ENCODE results near the gene PRKAA2.

The PRKAA2 gene

GRCh38 chr1:56655991-56656613, 11.0 kb downstream of the PRKAA2 start:
- DNase-seq, result no peak

GRCh38 chr1:56658254-56658653, 13.1 kb downstream of the PRKAA2 start:
- DNase-seq, result no peak

DNA sequence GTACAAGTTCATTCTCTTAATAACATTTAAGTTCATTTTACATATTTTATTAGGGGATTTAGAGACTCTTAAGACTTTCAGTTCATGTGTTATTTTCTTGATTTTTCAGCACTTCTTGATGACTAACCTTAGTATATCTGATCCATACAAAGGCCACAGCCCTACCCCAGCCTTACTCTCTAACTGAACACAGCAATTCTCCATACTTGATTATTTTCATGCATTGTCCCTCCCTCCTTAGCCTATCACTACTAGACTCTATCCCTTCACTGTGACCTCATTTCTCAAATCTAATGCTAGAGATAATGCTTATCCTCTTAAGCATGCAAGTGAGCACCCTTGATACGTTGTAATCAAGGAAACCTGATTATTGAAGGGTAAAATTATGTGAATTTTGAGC, 15.2 kb downstream of the PRKAA2 start:
- DNase-seq, result no peak

DNA sequence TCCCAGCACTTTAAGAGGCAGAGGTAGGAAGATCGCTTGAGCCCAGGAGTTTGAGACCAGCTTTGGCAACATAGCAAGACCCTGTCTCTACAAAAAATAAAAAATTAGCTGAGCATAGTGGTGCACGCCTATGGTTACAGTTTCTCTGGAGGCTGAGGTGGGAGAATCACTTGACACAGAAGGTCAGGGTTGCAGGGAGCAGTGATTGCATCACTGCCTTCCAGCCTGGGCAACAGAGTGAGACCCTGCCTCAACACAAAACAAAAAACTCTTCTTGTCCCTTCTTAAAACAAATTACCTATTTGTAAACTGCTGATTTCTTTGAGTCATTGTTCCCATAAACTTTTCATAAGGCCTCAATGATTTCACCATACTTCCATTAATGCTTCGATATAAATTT, 18.7 kb downstream of the PRKAA2 start:
- no peak for DNase-seq

- no peak for DNase-seq
These were observed 20.3 kb downstream of the PRKAA2 start for GRCh38 chr1:56665384-56665783.

GRCh38 chr1:56666112-56666608, 21.0 kb downstream of the PRKAA2 start:
- no peak for DNase-seq

DNA sequence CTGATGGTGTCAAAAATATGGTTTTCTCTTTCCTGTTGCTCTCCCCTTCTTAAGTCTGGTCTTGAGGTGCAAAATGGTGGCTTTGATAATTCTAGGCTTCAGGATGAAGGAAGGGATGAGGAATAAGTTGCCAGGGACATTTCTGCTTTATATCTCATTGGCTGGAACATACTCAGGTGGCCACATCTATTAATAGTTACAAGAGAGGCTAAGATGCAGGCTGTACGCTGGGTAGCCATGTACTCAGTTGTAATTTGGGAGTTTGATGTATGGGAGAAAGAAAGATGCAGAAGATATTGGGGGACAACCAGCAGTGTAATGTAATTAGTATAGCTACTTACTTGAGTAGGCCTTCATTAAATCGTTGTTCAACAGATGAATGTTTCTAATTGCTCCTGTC, 25.2 kb downstream of the PRKAA2 start:
- DNase-seq, result no peak

DNA sequence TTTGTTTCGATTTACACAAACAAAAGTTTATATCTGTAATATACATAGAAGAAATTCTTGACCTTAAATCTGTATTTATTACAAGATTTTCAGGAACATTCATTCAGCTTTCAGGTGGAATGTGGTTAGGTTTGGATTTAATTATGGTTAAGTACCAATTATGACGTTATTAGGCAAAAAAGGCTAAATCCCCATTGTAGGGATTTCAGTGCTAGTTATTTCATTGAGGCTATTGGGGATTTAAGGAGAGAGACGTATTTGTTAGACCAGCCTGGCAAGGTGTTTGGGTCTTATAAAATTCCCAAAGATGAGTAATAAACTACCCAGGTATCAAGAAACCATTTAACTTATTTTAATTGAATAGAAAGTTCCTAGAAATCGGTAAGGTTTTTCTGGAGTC, 26.0 kb downstream of the PRKAA2 start:
- DNase-seq, result no peak

DNA sequence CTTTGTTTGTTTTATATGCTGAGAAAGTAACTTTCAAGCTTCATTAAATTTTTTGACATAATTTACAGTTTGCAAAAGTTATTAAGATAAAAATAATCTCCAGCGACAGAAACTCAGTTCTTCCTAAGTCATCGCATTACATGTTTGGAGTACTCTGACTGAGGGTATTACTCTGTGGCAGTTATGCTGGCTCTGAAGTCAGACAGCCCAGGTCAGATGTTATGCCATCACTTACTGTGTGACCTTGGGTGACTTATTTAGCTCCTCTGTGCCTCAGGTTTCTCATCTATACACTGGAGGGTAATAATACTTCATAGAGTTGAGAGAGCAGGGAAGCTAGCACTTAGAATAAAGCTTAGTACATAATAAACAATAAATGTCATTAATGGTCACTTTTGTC, 26.4 kb downstream of the PRKAA2 start:
- no peak for DNase-seq

DNA sequence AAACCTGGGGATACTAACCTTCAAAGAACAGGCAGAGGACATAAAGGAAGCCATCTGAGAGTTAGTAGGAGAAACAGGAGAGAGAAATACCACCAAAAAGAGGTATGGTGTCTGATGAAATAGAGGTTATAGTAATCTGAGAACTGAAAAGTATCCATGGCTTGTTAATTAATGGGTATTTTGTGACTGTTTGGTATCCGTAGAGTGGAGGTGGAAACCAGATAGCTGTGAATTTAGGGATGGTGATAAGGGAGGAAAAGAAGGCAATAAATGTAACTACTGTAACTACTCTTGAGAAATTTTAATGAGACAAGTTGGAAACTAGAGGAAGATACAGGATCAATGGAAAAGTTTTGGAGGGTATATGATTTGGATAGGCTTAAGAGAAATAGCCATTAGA, 27.5 kb downstream of the PRKAA2 start:
- no peak for DNase-seq

DNA sequence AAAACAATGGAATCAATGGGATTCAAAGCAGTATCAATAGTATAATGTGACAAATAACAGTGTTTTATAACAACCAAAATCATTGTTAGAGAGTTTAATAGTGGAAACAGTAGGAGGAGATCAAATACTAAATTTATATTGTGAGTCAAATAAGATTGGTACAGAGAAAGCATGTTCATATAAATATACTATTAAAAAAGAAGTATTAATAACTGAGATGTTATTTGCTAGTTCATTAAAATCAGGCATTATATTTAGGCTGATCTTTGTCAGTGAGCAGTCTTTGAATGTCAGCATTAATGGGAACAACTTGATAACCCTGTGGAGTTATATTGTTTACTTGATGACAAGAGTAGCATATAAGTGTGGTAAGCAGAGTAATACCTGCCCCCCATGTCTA, 30.6 kb downstream of the PRKAA2 start:
- DNase-seq, result no peak

GRCh38 chr1:56676571-56677035, 31.5 kb downstream of the PRKAA2 start:
- no peak for DNase-seq

- no peak for DNase-seq
These were observed 38.5 kb downstream of the PRKAA2 start for GRCh38 chr1:56683569-56683968.

GRCh38 chr1:56686169-56686568, 41.1 kb downstream of the PRKAA2 start:
- DNase-seq, result no peak

GRCh38 chr1:56688522-56689026, 43.5 kb downstream of the PRKAA2 start:
- DNase-seq, result no peak

- DNase-seq, result no peak
These were observed 51.5 kb downstream of the PRKAA2 start for GRCh38 chr1:56696663-56697062.

- DNase-seq, result no peak
These were observed 58.6 kb downstream of the PRKAA2 start for GRCh38 chr1:56703747-56704146.

GRCh38 chr1:56707379-56707778, 62.3 kb downstream of the PRKAA2 start:
- no peak for DNase-seq

DNA sequence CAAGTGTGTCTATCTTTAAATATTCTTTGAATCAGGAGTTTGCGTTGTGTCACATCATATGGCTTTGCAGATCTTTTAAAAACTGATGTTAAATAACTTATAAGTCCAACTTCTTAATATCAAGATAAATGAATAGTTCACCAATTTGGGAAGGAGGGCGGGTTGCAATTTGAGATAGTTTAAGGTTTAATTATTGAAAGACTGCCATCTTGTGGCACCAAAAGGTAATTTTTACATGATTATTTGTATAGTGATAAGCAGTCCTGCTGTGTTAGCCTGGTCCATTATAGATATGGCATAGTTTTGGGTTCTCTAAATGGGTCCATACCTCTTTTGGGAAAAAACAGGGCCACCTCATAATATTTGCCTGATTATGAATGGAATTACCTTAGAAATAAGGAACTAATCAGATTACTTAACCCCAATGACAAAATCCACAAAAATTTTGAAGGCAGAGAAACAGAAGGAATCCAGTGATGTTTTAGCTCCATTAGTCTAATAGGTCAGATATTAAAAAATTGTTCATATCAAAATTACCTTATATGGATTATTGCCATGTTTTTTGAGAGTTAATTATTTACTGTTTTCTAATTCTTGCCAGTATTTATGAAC, 64.3 kb downstream of the PRKAA2 start:
- DNase-seq, result no peak

DNA sequence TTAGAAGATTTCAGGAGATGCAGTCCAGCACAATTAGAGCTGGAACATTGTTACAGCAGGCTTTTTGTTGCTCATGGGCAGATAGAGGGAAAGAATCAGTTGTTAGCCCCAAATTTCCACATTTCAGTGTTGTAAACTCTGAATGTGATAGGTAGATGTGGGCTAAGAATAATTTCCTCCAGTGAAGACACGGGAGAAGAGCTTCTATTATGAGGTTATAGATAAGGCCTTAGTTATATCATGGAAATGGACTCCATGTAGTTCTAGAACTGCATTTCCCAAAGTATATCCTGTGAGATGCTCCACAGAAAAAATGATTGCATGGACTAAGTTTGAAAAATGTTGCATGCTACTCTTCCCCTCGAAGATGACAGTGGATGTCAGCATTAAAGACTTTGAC, 64.9 kb downstream of the PRKAA2 start:
- DNase-seq, result no peak

GRCh38 chr1:56710646-56711045, 65.5 kb downstream of the PRKAA2 start:
- DNase-seq, result no peak

GRCh38 chr1:56712150-56712549, 67.0 kb downstream of the PRKAA2 start:
- no peak for DNase-seq

GRCh38 chr1:56713112-56713511, 68.0 kb downstream of the PRKAA2 start:
- no peak for DNase-seq

DNA sequence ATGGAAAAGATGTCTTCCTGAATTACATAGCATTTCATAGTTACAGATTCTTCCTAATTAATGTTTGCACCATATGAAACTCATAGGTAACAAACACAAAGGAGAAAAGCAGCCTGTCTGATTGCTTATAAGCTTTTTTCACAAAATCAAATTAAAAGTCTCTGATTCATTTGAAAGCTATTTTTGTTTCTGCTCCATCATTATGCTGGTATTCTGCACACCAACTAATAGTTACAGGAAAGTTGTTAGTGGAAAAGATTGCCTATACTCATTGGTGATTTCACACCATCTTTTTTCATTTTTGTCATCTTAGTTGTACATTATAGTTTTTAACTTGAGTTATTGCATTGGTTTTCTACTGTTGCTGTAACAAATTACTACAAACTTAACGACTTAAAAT, 70.0 kb downstream of the PRKAA2 start:
- no peak for DNase-seq

DNA sequence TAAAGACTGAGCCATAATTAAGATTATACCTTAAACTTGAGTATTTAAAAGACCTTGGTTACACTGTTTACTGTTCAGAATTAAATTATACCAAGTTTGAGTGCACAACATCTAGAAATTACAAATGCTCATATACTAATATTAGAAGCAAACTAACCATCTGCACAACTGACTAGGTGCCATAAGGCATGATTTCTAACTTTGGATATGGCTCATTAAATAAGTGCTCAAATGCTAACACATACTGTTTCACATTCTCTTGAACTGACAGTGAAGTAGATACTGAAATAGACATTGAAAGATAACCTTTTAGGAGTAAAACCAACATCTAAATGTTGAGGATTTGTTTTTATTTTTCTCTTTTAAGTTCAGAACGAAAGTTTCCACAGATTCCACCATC, 74.1 kb downstream of the PRKAA2 start:
- DNase-seq, result no peak
